ENCODE measurements around the gene CCDC73. TPM values are rescaled to one million over a fixed set of nuclear protein-coding genes. Genes with fewer than 3 reads are reported as not detected.

CCDC73 gene
- polyA plus RNA-seq, 1 donor = 0.05 TPM

DNA sequence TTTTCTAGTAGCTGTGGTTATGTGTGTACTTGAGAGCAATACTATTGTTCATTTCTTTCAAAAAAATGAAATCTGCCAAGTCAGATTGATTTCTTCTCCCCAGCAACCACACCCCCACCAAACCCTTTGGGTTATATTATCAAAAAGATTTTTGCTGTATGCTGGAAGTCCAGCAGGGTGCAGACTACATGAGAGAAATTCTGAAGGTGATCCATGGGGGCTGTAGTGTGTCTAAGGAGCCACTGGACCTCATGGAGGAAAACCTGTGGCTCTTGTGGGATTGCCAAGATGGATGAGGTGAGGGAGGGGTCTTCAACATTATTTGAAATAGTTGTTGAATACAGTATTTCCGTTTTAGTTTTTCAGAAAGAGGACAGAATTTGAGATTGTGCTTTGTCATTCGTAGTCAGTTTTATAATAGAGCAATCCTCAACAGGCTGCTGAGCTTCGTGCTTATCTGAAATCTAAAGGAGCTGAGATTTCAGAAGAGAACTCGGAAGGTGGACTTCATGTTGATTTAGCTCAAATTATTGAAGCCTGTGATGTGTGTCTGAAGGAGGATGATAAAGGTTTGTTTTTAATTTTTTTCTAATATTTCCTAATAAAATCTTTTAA lies 207.8 kb downstream of the CCDC73 start:
- DNase-seq (ENCODE audit: low read depth) = no peak

DNA sequence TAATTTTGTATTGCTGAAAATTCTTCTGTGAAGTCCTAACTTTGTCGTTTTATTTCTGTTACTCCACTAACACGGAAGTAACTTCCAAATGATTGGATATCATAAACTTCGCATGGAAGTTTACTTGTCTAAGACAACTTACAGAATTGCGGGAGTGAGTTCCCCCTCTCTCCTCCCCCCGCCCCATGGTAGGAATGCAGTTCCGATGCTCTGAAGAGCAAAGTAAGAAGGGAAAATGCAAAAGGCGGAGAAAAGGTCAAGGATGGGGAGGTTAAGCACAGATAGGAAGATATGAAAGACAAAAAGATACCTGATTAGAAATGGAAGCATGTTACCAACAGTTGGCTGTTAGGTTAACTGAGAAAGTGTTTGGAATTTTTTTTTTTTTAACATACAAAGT lies 209.5 kb downstream of the CCDC73 start:
- DNase-seq (ENCODE audit: low read depth) = no peak

DNA sequence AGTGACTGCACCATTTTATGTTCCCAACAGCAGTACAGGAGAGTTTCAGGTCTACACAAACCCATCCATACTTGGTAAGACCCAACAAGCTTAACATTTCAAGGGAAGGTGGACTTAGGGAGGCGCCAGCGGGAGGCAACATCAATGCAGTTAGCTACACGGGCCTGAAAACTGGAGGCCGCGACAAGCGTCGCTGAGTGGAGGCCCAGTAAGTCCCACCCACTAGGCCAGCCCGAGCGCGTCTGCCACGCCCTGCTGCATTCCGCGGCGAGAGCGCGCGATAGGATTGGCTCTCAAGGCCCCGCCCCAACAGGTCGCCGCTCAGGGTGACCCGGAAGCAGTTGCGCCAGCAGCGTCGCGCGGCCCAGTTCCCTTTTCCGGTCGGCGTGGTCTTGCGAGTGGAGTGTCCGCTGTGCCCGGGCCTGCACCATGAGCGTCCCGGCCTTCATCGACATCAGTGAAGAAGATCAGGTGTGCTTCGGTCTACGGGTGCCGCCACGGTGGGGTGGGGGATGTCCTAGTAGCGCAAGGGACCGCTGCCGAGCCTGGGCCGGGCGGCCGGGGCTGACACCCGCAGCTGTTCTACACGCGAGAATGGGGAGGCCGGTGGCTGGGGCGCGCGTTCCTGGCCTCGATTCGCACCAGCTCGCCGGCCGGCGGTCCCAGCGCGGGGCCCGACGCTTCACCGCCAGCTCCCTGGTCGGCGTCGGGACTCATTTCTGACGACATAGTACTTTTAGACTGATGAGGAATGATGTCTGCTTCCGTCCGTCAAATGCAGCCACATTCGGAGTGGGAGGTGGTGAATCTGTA lies 210.8 kb downstream of the CCDC73 start, which contains the start of gene EIF3M:
TSS of gene EIF3M (plus strand) at position 373 of the 813 bp plus-strand sequence. CDS start at position 430, 57 bp downstream.
- peak; percentile 85 for DNase-seq (ENCODE audit: low read depth)

DNA sequence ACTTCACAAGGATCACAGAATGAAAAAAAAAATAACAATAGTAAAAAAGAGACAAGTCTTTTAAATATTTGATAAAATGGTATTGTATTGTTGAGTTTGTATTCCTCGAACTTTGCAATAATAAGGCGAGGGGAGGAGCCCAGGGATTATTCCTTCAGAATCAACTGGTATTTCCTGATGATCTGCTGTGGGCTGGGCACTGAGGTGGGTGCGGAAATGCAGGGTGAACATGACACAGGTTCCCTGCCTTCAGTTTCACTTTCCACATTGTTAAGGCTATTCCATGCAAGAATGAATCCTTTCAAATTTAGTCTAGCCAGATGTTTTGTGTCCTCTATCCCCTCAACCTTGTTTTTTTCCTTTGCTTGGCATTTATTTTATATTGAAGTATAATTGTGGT lies 212.9 kb downstream of the CCDC73 start:
- DNase-seq (ENCODE audit: low read depth) = no peak

DNA sequence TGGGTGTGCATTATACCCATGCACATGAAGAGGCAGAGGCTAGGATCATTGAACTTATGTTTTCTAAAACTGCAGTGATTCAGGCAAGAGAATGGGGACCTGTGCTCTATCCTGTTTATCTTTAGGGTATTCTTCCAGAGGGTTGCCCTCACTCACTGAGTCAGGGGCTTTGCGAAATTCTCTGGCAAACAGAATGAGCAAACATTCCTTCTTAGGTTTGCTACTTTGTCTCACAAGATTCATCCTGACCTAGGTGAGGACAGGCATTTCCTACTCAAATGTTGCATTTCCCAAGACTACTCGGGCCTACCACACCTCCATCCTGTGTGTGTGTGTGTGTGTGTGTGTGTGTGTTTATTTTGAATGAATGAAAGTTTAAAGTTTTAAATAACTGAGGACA lies 213.5 kb downstream of the CCDC73 start:
- DNase-seq (ENCODE audit: low read depth) = no peak

DNA sequence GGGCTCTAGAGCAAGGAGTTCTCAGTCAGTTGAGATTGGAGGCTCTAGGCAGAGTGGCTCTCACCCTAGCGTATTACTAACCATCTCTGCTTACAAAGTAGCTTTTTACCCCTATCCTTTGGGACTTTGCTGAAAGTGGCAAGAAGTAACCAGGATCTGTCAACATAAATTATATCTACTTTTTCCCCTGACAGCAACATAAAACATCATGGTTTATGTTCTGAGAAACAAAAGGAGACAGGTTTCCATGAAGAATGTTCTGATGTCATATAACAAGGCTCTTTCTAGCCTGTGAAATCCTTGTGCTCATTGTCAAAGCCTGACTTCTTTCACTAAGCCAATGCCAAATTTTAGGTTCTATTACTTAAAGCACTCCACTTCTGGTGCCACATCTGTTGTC lies 218.0 kb downstream of the CCDC73 start:
- DNase-seq (ENCODE audit: low read depth) = no peak

DNA sequence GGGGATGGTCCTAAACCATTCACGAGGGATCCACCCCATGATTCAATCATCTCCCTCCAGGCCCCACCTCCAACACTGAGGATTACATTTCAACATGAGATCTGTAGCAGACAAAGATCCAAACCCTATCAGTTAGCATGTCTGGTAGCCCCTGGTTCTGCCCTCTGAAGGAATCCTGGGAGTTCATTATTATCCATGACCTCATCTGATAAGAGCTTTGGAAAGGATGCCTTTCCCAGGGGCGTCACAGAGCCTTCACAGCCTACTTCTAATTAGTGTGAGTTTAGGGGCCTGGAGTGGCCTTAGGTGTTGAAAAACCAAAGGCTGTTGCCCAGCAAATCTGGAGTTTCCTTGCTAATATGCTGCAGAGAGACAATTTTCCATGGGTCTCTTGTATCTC lies 219.4 kb downstream of the CCDC73 start:
- no peak for DNase-seq (ENCODE audit: low read depth)

DNA sequence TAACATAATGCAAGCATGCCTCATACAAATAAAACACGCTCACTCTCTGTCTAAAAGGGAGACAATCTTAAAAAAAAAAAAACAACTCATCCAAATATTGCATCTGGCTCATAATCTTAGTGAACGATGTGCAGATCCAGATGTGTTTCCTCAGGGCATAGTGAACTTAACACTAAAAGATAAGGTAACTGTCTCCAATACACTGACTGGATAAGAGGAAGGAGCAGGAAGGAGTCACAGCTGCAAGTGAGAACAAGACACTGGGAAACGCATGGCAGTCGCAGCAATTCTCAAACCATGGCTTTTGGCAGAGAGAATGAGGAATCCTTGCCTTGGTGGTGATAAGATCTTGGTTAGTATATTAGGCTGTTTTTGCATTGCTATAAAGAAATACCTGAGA lies 220.0 kb downstream of the CCDC73 start:
- no peak for DNase-seq (ENCODE audit: low read depth)

DNA sequence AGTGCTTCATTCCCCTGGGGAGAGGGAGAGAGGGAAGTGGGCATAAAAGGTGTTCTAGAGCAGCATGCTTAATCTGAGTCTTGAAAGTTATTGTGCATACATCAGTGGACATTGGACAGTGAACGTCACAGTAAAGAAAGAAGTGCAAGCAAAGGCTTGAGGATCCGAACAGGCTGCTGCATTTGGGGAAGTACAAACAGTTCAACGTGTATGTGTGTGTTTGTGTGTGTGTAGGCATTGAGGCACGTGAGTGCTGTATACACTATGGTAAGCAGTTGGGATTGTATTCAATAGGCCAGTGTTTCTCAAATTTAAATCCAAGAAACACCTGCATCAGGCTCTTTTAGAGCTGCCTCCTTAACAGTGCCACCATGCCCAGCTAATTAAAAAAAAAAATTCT lies 221.2 kb downstream of the CCDC73 start:
- DNase-seq (ENCODE audit: low read depth) = no peak

DNA sequence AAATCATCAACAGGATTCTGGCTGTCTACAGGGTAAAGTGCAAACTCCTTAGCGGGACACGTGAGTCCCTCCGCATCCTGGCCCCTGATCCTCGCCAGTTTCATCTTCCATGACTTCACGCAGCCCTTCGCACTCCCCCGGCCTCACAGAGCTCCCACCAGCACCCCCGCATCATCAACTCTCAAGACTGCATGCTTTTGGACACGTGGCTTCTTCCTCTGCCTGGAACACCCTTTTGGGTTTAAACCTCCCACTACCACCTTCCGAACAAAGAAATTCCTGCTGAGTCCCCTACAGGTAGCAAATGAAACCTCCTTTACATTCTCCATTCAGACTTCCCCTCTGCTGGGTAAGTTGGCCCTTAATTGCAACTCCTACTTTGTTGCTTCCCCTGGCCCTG lies 223.4 kb downstream of the CCDC73 start:
- DNase-seq (ENCODE audit: low read depth) = no peak

DNA sequence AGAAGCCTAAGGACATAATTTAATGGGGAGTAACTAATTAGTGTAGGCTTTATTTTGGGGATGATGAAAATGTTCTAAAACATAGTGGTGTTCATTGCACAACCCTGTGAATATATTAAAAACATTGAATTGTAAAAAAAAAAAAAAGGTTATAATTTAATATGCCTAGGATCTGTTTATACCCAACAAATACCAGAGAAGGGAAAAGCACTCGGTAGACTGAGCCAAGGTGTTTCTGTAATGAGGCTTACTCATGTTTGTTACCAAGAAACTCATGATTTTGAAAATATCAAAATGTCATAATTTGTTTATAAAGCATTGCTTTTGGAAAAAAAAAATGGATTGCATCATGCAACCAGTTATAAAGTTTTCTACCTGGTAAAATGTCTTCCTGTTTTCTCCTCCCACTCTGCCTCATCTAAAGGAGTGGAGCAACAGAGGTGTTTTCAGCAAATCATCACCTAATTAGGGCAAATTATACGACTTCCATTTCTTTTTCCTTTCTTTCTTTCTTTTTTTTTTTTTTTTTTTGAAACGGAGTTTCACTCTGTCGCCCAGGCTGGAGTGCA lies 225.1 kb downstream of the CCDC73 start:
- DNase-seq (ENCODE audit: low read depth) = no peak

DNA sequence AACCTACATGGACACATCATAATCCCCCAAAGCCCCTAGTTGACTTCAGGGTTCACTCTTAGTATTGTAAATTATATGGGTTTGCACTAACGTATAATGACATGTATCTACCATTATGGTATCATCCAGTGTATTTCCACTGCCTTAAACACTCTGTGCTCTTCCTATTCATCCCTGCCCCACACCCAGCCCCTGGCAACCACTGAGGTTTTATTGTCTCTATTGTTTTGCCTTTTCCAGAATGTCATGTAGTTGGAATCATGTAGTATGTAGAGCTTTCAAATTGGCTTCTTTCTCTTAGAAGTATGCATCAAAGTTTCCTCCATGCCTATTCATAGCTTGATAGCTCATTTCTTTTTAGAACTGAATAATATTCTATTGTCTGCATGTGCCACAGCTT lies 227.3 kb downstream of the CCDC73 start:
- DNase-seq (ENCODE audit: low read depth) = no peak

DNA sequence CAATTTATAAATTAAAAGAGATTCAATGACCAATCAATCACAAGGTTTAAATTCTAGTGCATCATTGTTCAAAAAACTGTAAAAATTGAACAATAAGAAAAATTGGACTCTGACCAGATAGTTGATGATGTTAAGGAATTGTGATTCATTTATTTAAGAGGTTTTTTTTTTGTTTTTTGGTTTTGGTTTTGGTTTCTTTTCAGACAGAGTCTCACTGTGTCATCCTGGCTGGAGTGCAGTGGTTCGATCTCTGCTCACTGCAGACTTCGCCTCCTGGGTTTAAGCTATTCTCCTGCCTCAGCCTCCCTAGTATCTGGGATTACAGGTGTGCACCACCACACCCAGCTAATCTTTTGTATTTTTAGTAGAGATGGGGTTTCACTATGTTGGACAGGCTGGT lies 227.9 kb downstream of the CCDC73 start:
- no peak for DNase-seq (ENCODE audit: low read depth)

DNA sequence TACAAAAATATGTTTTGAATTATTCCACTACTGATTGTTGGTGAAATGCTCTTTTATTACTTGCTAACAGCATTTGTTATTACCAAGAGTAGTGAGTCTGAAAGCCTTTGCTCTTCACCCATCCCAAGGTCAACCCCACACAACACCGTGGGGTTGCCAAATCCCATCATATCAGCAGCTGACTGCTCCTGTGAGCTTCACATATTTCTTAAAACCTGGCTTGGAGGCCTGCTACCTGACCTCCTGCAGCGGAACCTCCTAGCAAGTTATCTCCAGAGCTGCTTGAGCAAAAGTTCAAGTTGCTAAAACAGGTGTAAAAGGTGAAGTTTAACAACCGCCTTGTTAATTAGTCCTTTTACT lies 230.9 kb downstream of the CCDC73 start:
- no peak for DNase-seq (ENCODE audit: low read depth)

DNA sequence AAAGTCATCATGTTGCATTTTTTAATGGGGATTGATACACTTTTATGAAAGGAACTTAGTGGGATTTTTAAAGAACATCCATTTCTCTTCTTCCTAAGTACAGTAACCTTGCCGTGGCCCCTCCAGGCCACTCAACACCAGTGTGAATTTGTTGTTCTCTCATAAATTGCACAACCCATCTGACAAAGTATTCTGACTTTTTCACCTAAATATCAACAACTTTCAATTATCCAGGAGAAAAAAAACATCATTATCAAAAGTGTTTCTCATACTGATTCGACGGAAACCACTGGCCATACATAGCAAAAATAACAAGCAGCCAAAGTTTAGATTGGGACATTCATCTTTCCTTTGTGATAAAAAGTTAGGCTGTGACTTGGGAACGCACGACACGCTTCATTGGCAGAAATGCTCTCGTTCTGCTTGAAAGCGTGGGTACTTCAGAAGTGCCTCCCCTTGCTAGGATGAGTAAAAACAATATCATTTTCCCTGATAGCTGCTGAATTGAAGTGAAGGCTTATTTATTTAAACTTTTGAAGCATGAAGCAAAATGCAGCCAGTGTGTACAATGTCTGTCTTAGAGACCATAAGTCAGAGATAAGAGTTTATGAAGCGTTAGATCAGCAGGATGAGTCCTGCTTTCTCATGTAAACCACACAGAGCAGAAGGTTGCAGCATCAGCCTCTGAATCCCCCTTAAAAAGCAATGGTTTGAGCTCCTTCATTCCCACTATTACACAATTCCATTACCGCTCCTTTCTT lies 231.4 kb downstream of the CCDC73 start:
- no peak for DNase-seq (ENCODE audit: low read depth)

DNA sequence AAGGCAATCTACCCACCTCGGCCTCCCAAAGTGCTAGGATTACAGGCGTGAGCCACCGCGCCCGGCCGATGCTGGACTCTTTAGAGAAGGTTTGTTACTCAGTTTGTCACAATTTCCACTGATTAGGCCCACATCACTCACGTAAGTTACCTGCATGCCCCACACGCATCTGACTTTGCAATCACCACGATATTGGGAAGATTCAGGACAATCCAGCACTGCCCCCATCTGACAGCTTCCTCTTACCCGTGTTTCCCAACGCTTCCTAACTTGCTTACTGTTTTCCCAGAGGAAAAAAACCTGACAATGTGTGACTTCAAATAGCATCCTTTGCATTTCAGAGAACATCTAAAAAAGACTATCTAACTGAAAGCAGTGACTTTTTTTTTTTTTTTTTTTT lies 232.6 kb downstream of the CCDC73 start:
- no peak for DNase-seq (ENCODE audit: low read depth)

DNA sequence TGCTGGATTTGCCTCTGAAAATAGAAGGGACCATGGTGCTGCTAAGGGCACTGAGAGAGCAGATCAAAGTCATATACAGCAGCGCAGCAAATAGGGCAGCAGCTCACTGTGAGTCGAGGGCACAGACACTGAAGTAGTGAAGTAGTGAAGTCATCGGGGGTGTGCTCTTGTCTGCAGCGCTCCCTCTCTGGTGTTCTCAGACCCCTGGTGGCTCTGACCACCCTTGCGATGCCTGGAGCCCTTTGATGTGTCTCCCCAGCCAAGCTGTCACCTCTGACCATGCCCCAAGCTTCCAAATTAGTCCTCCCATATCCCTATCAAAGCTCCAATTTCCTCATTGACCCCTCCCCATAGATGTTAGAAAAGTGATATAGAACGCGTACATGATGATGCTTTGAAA lies 238.6 kb downstream of the CCDC73 start:
- no peak for DNase-seq (ENCODE audit: low read depth)

DNA sequence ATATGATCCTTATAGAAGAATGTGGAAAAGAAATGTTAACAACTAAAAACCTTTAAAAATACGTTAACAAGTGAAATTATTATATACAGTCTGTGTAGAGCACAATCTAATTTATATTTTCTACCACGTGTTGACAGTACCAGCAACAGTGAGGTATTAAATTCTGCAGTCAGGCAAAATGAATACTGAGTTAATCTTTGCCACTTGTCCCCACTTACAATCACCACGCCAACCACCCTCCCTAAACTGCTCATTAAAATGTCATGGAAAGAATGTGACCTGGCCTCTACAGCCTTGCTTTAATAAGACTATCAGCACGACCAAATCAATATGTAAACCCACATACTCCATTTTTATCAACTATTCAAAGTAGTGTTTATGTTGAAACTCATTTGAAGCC lies 239.4 kb downstream of the CCDC73 start:
- DNase-seq (ENCODE audit: low read depth) = no peak
